Choroid plexus epithelial cell (primary cell): ENCODE data around the gene DGKI.

ENCODE experiments used
- DNase-seq: peaks from one replicate; pipeline ENCODE4 v3.0.0-alpha.2; 2010; ENCODE audit warnings: low read depth
- H3K4me3 ChIP-seq: 2 replicates; pipeline ENCODE4 v1.5.1; 2011; ENCODE audit warnings: low read depth, mild to moderate bottlenecking, control low read depth, low read length, moderate library complexity
- CTCF ChIP-seq: conservative IDR thresholded peaks from 2 replicates; pipeline ENCODE4 v1.5.1; 2011; ENCODE audit warnings: low read depth, mild to moderate bottlenecking, control low read depth, inconsistent platforms, low read length, moderate library complexity

The DGKI gene

GRCh38 chr7:137871170-137871915 is 24.6 kb upstream of the DGKI start:
- no peak overlapping the region for H3K4me3 ChIP-seq
- no peak for TF ChIP-seq CTCF
- DNase-seq = peak; percentile 55

- no peak for TF ChIP-seq CTCF
- no peak overlapping the region for H3K4me3 ChIP-seq
- DNase-seq = peak; percentile 50
Observed at GRCh38 chr7:137870684-137871083, 23.9 kb upstream of the DGKI start.

GRCh38 chr7:137870078-137870477 is 23.3 kb upstream of the DGKI start:
- no peak for DNase-seq
- no peak overlapping the region for H3K4me3 ChIP-seq
- TF ChIP-seq CTCF = no peak

- H3K4me3 ChIP-seq = no peak overlapping the region
- DNase-seq = no peak
- TF ChIP-seq CTCF = no peak
Observed at GRCh38 chr7:137869260-137869659, 22.5 kb upstream of the DGKI start.

- no peak for DNase-seq
- H3K4me3 ChIP-seq = no peak overlapping the region
- TF ChIP-seq CTCF = no peak
Observed at GRCh38 chr7:137867289-137867688, 20.5 kb upstream of the DGKI start.

GRCh38 chr7:137865764-137866163 is 19.0 kb upstream of the DGKI start:
- H3K4me3 ChIP-seq = no peak overlapping the region
- DNase-seq = no peak
- no peak for TF ChIP-seq CTCF

GRCh38 chr7:137862964-137863363 is 16.2 kb upstream of the DGKI start:
- DNase-seq = no peak
- TF ChIP-seq CTCF = no peak
- H3K4me3 ChIP-seq = no peak overlapping the region
